Measurements from ENCODE around the gene LCN15. TPM values are rescaled to one million over a fixed set of nuclear protein-coding genes. Genes with fewer than 3 reads are reported as not detected.
A peak's percentile ranks its signal among the peaks of the same experiment; 100 is the strongest.

LCN15 gene
- total RNA-seq, 1 experiment from 2014 or later = not detected

- Histone ChIP-seq H3K9me3 (ENCODE audit: control insufficient read depth, low read depth, low read length) (no peaks in the 10 kb centered on the region), H3K9ac (ENCODE audit: extremely low read depth, insufficient read length, low read length) (no peak overlapping the region), H2BK12ac (ENCODE audit: insufficient read length, low read depth, low read length) (no peak overlapping the region), H4K8ac (replicated peaks; ENCODE audit: insufficient read length, low read depth, low read length) (no peak overlapping the region), H2AK5ac (ENCODE audit: insufficient read length, low read length) (no peak overlapping the region), H4K91ac (ENCODE audit: insufficient read length, low read depth, low read length) (no peak overlapping the region), H3K27me3 (ENCODE audit: insufficient read depth, low read length) (no peaks in the 10 kb centered on the region), H4K5ac (ENCODE audit: insufficient read length, low read depth, low read length) (no peak overlapping the region), H3K23me2 (ENCODE audit: insufficient read length, low read depth, low read length, poor library complexity, severe bottlenecking) (no peaks in the 10 kb centered on the region), H2AFZ (ENCODE audit: low read length) (no peak overlapping the region), H2BK20ac (ENCODE audit: low read depth, low read length, poor library complexity, severe bottlenecking) (no peak overlapping the region), H2BK15ac (ENCODE audit: low read depth, low read length) (no peak overlapping the region), H3K18ac (ENCODE audit: insufficient read length, low read depth, low read length) (no peak overlapping the region), H4K20me1 (ENCODE audit: control insufficient read depth, insufficient read depth, insufficient read length) (no peaks in the 10 kb centered on the region), H2BK120ac (ENCODE audit: low read depth, low read length, poor library complexity, severe bottlenecking) (no peak overlapping the region), H3K23ac (ENCODE audit: insufficient read length, low read depth, low read length) (no peak overlapping the region), H3T11ph (ENCODE audit: low read length) (no peak overlapping the region), H3K56ac (ENCODE audit: insufficient read length, low read depth, low read length) (no peak overlapping the region), H3K79me2 (ENCODE audit: insufficient read depth, low read length) (peaks cover 3% of the 10 kb centered on the region; the same call in 1 of the 2 replicates), H3K79me1 (ENCODE audit: insufficient read depth, low read depth, low read length, poor library complexity, severe bottlenecking) (peaks cover 5% of the 10 kb centered on the region), H3K14ac (ENCODE audit: insufficient read depth, low read length) (no peak overlapping the region), H3K27ac (ENCODE audit: insufficient read length, low read depth, low read length) (no peak overlapping the region), H3K4me1 (ENCODE audit: insufficient read depth, low read length) (no peaks in the 10 kb centered on the region), H2BK5ac (ENCODE audit: insufficient read length, low read length) (no peak overlapping the region), H3K4ac (ENCODE audit: low read depth, low read length) (no peak overlapping the region), H3K4me2 (ENCODE audit: insufficient read depth, insufficient read length, low read length) (no peak overlapping the region)
- H3K9me3 Mint-ChIP-seq = no peaks in the 10 kb centered on the region; a peak in 1 of 5 replicates
- no CpG with 5 or more reads among the region's 30 CpGs for WGBS (ENCODE audit: extremely low coverage, insufficient read length, low lambda C conversion rate)
- H3K27ac Mint-ChIP-seq = peak overlapping the region in 1 of 3 experiments; percentile 71; a peak in 2 of 7 replicates
- no peaks in the 10 kb centered on the region; the same call in 1 of the 2 replicates for H3K27me3 Mint-ChIP-seq (ENCODE audit: low read depth)
- H3K36me3 Mint-ChIP-seq (ENCODE audit: insufficient read depth in 1 of 3, low read depth in 3 of 3) = peaks cover 26 to 36% (median 30%) of the 10 kb centered on the region in 3 experiments; a peak in 6 of 7 replicates
- peak; percentile 32 for DNase-seq
- peaks cover 9 to 15% of the 10 kb centered on the region in 2 experiments for H3K4me1 Mint-ChIP-seq
- no peak overlapping the region for H3K4me3 Mint-ChIP-seq
- no peak for TF ChIP-seq CTCF (conservative IDR thresholded peaks at IDR 0.05)
Measured at GRCh38 chr9:136721339-136722092, 42.8 kb downstream of the LCN15 start.
